NB4 (cell line): ENCODE measurements around the gene GRM1.

Experiments
- MYC ChIP-seq: IDR thresholded peaks from 2 replicates; pipeline ENCODE4 v1.6.1; 2011; ENCODE audit warnings: low read depth, low read length
- POLR2A ChIP-seq: IDR thresholded peaks from 2 replicates; pipeline ENCODE4 v1.6.1; 2011; ENCODE audit warnings: mild to moderate bottlenecking; ENCODE audit not compliant: insufficient read length; ENCODE audit errors: extremely low read depth
- TF ChIP-seq, protein P1 (sequence below): IDR thresholded peaks from one replicate; pipeline ENCODE4 v1.5.1; 2012; ENCODE audit warnings: low read depth, low read length
- TF ChIP-seq, protein P2 (sequence below): IDR thresholded peaks from 2 replicates; pipeline ENCODE4 v1.6.1; 2011; ENCODE audit warnings: low read depth, low read length

DNA sequence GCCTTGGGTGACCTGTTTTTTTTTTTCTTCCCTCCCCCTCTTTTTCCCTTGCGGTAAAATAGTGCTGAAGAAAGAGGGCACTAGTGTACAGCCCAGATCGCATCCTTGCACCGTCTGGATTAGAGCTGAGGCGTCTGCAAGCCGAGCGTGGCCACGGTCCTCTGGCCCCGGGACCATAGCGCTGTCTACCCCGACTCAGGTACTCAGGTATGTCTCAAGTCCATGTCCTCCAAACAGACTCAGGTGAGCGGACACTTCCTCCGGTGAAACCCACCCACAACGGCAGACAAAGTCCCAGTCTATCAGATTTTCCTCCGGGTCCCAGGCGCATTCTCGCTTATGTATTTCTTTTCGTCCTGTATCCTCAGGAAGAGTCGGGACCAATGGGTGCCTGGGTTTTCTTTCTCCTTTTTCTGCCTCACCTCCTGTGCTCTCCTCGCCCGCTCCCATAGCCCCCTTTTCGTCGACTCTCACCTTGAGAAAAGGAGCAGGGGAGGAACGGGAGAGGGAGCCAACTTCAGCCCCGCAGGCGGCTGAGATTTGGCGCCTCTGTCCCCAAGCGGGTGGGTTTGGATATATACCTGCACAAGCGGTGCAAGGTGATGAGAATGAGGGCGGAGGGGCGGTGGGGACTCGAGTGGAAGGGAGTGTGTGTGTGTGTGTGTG lies 1.1 kb upstream of the GRM1 start:
- TF ChIP-seq, protein P1, sequence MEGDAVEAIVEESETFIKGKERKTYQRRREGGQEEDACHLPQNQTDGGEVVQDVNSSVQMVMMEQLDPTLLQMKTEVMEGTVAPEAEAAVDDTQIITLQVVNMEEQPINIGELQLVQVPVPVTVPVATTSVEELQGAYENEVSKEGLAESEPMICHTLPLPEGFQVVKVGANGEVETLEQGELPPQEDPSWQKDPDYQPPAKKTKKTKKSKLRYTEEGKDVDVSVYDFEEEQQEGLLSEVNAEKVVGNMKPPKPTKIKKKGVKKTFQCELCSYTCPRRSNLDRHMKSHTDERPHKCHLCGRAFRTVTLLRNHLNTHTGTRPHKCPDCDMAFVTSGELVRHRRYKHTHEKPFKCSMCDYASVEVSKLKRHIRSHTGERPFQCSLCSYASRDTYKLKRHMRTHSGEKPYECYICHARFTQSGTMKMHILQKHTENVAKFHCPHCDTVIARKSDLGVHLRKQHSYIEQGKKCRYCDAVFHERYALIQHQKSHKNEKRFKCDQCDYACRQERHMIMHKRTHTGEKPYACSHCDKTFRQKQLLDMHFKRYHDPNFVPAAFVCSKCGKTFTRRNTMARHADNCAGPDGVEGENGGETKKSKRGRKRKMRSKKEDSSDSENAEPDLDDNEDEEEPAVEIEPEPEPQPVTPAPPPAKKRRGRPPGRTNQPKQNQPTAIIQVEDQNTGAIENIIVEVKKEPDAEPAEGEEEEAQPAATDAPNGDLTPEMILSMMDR = no peak
- TF ChIP-seq, protein P2, sequence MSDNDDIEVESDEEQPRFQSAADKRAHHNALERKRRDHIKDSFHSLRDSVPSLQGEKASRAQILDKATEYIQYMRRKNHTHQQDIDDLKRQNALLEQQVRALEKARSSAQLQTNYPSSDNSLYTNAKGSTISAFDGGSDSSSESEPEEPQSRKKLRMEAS = no peak
- no peak for TF ChIP-seq POLR2A
- TF ChIP-seq MYC = no peak
